ENCODE results near the gene KLHL6.
"Not testable (repeated sequence)": the region's sequence is repeated elsewhere in the genome, so short reads cannot be mapped to it uniquely, and the experiment has no call there.

The KLHL6 gene

DNA sequence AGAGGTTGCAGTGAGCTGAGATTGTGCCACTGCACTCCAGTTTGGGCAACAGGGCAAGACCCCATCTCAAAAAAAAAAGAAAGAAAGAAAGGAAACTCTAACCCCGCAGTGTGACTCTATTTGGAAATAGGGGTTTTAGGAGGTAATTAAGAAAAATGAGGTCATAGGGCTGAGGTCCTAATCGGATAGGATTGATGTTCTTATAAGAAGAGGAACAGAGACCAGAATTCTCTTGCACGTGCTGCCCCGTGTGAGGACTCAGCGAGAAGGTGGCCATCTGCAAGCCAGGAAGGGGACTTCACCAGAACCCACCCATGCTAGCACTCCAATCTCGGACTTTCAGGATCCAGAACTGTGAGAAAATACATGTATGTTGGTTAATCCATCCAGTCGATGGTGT, 25.8 kb downstream of the KLHL6 start:
- DNase-seq = no peak

DNA sequence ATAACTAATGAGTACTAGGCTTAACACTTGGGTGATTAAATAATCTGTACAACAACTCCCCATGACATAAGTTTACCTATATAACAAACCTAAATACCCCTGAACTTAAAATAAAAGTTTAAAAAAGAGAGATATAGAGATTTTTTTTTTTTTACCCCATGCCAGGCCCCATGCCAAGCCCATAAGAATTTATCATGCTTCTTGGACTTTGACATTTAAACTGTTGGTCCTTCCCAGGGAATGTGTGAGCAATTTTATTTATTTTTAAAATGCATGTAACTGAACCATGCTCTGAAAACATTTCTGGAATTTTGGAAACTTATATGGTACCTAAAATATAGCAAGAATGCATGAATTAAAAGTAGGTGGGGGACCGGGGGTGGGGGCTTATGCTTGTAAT, 26.3 kb downstream of the KLHL6 start:
- no peak for DNase-seq

DNA sequence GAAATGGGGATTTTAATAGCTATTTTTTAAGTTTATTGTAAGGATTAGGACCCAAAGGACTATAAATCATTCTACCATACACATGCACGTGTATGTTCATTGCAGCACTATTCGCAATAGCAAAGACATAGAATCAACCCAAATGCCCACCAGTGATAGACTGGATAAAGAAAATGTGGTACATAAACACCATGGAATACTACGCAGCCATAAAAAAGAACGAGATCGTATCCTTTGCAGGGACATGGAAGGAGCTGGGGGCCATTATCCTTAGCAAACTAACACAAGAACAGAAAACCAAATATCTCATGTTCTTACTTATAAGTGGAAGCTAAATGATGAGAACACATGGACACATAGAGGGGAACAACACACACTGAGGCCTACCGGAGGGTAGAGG, 26.7 kb downstream of the KLHL6 start:
- DNase-seq = not testable (repeated sequence)

DNA sequence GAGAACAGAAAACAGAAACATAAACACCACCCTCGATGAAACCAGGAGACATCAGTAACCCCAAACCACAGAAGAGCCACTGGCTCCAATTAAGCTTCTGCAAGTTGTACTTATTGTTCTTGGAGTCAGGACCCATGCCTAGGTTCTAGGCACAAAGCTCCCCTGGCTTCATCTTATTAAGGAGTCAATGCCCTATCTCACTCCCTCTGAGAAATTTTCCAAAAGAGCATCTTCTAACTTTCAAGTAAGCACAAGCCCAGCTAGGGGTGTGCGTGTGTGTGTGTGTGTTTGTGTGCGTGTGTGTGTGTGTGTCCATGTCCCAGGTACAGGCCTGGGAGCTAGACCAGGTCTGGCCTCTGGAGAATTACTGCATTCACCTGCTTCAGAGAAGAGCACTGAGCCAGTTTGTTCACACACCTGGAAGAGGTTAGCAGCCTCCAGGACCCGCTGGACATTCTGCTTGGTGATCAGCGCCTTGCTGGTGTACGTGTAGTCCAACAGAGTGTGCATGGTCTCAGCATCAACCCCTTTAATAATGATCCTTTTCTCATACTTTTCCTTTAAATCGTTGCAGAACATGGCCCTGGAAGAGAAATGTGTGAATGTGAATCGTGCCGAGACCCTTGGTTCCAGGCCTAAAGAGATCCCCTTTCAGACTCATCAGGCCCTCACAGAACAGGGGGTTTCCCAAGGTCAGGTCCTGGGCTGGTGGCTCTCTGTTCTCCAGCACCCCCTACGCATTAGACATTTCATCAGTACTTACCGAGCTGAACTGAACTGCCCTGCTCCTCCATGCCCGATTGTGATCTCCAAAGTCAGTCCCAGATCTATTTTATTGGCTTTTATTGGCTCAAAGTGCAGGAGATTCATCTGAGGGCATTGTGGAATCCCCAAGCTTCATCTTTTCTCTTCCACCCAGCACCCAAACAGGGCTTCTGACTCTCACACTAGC, 27.8 kb downstream of the KLHL6 start:
- no peak for DNase-seq

DNA sequence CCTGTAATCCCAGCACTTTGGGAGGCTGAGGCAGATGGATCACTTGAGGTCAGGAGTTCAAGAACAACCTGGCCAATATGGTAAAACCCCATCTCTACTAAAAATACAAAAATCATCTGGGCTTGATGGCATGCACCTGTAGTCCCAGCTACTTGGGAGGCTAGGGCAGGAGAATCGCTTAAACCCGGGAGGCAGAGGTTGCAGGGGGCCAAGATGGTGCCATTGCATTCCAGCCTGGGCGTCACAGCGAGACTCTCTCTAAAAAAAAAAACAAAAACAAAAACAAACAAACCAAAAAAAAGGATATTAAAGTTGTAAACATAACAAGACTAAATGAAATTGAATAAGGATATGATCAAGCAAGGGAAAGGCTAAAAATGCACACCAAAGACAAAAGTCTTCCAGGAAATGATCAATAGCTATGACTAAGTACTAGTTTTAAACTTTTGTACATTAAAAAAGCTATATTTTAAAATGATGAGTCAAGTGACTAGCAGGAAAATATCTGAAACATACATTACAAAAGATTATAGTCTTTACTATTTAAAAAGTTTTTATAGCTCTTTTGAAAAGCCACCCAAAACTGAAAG, 28.6 kb downstream of the KLHL6 start:
- no peak for DNase-seq

DNA sequence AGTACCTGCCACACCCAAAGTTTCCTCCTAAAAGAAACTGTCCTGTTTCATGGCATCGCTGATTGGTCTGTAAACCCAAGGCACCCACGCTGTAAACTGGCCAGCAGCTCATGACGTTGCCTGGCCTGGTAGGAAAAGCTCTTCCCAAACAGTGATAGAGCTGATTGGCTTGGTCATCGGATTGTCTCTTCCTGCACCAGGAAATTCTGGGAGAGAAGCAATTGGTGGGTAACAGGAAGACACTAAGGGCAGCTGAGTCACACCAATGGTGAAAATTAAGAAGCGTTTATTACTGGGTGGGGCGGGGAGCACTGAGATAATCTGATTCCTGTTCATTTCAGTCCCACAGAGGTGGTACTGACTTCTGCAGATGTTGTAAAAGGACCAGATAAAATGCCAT, 31.0 kb downstream of the KLHL6 start:
- DNase-seq = no peak

DNA sequence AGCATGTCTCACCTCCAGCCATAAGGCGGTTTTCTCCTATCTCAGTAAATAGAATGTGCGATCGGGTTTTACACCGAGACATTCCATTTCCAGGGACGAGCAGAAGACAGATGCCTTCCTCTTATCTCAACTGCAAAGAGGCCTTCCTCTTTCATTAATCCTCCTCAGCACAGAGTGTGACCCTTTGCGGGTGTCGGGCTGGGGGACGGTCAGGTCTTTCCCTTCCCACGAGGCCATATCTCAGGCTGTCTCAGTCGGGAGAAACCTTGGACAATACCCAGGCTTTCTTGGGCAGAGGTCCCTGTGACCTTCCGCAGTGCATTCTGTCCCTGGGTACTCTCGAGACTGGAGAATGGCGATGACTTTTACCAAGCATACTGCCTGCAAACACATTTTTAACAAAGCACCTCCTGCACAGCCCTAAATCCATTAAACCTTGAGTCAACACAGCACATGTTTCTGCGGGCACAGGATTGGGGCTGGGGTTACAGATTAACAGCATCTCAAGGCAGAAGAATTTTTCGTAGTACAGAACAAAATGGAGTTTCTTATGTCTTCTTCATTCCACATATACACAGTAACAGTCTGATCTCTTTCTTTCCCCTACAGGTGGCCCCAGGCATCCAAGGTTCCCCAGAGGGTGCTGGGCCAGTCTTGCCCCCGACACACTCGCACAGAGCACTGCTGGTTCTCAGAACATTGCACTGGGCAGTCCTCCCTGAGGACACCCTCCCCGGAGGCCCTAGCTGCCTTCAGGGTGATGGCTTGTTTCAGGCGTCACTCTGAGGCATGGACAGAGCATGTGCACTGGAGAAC, 34.6 kb downstream of the KLHL6 start:
- DNase-seq = not testable (repeated sequence)

DNA sequence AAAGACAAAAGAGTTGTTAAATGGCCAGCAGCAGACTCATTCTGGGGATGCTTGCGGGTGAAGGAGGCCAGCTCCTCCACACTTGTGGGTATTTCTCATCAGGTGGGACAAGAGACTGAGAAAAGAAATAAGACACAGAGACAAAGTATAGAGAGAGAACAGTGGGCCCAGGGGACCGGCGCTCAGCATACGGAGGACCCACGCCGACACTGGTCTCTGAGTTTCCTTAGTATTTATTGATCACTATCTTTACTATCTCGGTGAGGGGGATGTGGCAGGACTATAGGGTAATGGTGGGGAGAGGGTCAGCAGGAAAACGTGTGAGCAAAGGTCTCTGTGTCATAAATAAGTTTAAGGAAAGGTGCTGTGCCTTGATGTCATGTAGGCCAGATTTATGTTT, 35.2 kb downstream of the KLHL6 start:
- not testable (repeated sequence) for DNase-seq

DNA sequence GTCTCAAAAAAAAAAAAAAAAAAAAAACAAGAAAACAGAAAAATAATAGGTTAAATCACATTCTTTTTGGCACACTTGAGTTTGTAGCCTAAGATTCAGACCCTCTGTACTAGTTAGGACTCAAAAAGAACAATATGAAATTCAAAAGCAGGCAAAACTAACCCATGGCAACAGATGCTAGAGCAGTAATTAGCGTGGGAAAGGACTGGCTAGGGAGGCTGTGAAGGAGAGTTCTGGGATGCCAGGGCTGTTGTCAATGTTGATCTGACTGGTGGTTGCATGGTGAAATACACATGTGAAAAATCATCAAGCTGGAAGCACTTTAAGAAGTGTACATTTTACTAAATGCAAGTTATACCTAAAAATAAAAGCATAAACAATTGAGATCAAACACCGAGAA, 35.6 kb downstream of the KLHL6 start:
- DNase-seq = no peak

DNA sequence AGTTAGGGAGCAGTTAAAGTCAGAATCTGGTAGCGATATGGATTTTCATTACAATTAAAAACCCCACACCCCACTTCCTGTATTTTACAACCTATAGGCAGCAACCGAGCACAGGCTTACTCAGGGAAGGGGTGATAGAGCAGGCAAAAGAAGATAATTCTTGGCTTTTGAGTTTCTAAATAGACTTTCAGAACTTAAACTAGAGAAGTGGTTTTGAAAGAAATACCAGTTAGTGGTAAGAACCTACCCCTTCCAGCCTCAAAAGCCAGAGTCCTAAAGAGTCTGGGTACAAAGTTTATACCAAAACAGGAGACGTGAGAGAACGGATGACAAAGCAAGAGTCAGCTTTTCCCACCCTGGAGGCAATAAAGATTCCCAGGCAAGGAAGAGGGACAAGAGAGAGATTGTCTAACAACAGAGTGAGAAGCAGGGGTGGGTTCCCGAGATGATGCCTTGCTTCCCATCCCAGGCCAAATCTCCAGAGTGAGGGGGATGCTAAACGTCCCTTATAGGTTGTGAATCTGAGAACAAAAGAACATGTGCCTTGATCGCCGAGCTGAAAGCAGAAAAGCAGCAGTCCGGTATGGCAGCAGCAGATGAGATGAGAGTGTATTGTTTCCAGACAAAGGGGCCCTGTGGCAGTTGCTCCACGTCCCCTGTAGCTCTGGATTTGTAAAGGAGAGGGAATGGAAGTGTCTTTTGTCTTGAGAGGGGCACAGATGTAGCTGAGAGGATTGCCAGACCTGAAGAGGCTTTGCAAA, 36.8 kb downstream of the KLHL6 start:
- DNase-seq = no peak

DNA sequence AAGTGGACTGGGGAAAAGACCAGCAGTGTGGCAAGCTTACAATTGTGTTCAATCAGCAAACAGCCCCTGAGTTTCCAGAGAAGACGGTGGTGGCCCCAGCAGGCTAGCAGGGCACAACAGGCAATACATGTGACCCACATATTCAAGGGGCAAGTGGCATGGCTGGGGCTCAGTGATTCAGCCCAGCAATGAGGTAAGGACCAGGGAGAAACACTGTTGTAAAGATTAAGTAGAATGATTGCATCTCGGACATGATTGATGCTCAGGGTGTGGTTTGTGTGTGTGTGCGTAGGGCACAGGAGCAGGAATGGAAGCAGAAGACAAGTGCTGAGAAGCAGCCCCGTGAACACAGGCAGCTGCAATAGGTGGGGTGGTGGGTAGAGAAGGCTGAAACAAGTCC, 37.9 kb downstream of the KLHL6 start:
- no peak for DNase-seq

DNA sequence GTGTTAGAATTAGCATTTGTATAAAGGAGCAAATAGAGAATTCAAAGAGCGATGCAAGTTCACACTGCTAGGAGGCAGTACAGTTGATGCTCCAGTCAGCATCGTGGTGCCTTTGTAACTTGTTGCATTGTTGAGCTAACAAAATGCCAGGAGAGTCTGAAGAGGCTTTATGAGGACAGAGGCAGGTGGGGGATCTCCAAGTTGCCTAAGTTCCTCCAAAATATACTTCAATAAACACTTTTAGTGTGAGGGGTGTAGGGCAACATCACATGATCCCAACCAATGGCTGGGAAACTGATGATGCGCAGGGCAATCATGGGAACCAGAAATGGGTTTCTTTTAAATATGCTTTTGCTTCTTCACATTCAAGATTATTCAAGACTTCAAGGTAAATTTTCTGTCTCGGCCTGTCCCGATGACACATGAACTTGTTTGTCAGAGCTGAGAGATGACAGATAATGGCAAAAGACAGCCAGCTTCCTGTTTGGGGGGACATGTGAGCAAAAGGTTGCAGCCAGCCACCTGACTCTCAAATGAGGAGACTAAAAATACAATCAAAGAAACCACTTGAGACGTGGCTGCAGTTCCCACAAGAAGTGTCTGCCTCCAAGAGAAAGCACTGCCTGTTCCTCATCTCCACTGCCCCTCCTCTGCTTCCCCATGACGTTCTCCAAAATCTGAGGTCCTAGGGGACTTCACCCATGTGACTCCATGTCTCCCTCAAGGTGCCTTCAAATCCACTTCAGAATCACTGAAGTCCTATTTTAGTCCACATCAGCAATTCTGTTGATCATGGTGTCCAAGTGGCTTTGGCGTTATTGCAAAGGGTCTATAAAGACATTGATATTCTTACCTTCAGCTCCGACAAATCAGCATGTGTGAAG, 39.3 kb downstream of the KLHL6 start:
- DNase-seq = peak; percentile 24

DNA sequence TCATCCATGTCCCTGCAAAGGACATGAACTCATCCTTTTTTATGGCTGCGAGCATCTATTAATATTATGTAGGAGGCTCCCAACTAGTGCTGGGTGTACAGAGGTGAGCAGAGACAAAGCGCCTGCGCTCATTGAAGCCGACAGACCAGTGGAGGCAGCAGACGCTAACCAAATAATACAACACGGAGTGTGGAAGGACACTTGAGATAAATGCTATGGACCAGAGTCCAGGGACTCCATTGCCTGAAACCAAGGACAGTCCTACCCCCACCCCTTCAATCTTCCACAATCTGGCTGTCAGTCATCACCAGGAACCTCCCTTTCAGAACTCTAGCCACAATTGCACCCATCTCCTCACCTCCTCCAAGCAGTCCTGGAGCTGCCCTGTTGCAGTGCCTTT, 41.5 kb downstream of the KLHL6 start:
- DNase-seq = no peak

DNA sequence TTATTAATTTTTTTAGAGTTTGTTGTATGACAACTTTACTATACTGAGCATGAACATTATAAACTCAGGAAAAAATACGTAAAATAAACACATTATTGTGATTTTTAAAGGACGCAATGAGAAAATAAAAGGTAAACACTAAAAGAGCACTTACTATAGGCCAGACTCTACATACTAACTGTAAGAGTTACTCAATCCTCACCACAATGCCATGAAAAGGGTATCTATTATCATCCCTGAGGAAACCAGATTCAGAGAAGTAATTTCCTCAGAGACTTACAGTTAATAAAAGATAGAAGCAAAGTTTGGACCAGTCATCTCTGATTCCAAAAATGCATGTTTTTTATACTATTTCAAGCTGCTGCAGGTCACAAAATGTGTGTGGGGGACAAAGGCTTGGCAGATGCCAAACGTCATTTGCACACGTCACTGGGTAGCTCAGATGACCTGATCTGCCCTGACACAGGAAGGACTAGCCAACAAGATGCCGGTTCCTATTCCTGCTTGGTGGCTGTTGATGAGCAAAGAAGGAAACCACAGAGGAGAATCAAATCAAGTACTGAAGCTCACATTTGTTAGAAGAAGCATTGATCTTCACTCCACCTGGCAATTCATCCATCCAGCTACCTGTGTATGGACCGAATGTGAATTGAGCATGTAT, 42.3 kb downstream of the KLHL6 start:
- no peak for DNase-seq

DNA sequence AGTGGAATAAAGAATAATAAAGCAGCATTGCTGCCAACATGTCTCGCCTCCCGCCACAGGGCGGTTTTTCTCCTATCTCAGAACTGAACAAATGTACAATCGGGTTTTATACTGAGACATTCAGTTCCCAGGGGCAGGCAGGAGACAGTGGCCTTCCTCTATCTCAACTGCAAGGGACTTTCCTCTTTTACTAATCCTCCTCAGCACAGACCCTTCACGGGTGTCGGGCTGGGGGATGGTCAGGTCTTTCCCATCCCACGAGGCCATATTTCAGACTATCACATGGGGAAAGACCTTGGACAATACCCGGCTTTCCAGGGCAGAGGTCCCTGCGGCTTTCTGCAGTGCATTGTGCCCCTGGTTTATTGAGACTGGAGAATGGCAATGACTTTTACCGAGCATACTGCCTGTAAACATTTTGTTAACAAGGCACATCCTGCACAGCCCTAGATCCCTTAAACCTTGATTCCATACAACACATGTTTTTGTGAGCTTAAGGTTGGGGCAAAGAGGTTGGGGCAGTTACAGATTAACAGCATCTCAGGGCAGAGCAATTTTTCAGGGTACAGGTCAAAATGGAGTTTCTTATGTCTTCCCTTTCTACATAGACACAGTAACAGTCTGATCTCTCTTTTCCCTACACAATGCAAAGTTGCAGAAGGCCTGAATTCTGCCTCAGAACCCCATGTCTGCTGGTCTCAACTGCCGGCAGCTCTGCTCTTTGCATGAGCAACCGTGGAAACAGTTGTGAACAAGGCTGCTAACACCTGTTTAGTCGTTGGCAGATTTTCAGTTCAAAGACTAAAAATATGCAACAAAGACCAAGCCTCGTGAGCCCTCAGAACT, 44.0 kb downstream of the KLHL6 start:
- not testable (repeated sequence) for DNase-seq

DNA sequence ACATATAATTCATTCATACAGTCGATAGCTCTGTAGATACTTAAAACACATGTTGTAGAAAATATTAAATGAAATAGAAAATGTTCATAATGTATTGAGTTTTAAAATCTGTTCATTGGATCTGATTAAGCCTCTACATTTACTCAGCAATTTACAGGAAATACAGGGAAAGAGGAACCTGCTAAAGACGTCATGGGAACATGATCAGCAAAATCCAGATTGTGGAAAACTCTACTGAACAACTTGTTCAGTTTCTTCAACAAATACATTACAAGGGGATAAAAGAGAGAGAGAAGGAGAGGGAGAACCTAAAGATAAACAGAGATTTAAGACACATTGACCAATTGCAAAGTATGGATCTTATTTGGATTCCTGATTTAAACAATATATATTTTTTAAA, 46.7 kb downstream of the KLHL6 start:
- no peak for DNase-seq

DNA sequence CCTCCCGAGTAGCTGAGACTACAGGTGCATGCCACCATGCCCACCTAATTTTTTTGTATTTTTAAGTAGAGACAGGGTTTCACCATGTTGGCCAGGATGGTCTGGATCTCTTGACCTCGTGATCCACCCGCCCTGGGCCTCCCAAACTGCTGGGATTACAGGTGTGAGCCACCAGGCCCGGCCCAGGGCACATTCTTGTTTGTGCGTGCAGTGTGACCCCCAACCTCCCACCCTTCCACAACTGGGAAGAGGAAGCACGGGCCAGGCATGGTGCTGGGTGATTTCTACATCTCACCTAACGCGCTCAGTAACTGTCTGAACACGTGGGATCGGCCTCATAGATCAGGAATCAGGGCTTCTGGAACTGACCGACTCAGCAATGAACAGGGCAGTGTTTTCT, 48.0 kb downstream of the KLHL6 start:
- no peak for DNase-seq

DNA sequence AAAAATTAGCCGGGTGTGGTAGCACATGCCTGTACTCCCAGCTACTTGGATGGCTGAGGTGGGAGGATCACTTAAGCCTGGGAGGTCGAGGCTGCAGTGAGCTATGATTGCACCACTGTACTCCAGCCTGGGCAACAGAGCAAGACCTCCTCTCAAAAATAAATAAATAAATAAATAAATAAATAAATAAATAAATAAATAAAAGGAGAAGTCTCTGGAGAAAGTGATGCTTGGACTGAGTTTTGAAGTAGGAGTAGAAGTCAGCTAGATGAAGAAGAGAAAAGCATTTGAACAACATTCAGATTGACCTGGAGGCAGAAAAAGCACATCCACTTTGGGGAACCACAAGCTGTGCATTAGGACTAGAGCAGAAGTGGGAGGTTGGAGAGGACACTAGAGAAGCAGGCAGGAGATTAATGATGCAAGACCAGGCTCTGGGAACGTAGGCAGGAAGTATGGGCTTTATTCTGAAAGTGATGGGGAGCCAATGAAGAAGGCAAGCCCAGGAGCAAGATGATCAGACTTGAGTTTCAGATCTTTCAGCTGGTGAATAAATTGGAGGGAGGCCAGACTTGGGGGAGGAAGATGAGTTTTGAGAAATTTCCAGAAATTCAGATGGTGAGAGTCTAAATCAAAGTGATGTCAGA, 48.7 kb downstream of the KLHL6 start:
- no peak for DNase-seq

DNA sequence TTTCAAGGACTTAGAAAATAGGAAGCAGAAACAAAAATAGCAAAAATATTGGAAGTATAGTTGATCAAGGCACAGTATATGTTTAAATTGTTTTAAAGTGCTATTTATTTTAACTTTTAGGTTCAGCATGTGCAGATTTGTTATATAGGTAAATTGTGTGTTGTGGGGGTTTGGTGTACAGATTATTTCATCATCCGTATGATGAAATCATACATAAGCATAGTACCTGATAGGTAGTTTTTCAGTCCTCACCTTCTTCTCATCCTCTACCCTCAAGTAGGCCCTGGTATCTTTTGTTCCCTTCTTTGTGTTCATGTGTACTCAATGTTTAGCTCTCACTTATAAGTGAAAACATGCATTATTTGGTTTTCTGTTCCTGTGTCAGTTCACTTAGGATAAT, 50.9 kb downstream of the KLHL6 start:
- no peak for DNase-seq

DNA sequence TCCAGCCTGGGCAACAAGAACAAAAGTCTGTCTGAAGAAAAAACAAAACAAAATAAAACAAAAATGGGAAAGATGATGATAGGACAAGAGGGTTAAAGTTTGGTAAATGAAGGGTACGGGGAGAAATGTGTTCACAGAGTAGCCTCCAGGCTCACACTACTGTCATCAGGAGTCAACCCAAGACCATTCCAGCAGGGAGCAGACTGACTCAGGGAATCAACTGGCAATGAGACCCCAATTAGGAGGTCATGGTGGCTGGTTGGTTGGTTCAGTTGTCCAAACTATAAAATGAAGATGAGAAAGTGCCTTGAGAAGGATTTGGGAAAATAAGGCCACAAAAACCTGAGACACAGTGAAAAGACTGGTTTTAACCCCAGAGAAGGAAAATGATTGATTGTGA, 51.8 kb downstream of the KLHL6 start:
- no peak for DNase-seq

Measured in stimulated activated CD4-positive, alpha-beta T cell treated with anti-CD3 and anti-CD28 coated beads, Interleukin-4, amount 100 ng/mL, for 1 hour (primary cell).